Neural cell (in vitro differentiated cells): ENCODE measurements around the gene FBXW2. TPM values are rescaled to one million over a fixed set of nuclear protein-coding genes. Genes with fewer than 3 reads are reported as not detected.

Source experiments
- H2AFZ ChIP-seq: fragments of 200-600, 300-800 bp; sonication (generic), shearing (Covaris generic); 2 replicates; pipeline ENCODE4 v1.6.0; 2014; ENCODE audit warnings: low read depth, mild to moderate bottlenecking, antibody characterized with exemption, low read length, moderate library complexity
- H3F3A ChIP-seq: fragments of 200-600 bp; shearing (Covaris generic); 2 replicates; pipeline ENCODE4 v1.6.1; 2016; ENCODE audit warnings: mild to moderate bottlenecking, moderate library complexity, mixed read lengths, antibody characterized with exemption, low read length; ENCODE audit not compliant: insufficient read depth, poor library complexity, severe bottlenecking
- H3K27ac ChIP-seq: fragments of 200-600, 300-800 bp; sonication (generic), shearing (Covaris generic); 2 replicates; pipeline ENCODE4 v1.5.1; 2014; ENCODE audit warnings: mild to moderate bottlenecking, low read length, moderate library complexity
- H3K27me3 ChIP-seq: fragments of 300-800, 200-600 bp; sonication (generic), shearing (Covaris generic); 2 replicates; pipeline ENCODE4 v1.6.0; 2014; ENCODE audit warnings: mild to moderate bottlenecking, low read depth, low read length, moderate library complexity; ENCODE audit not compliant: insufficient read depth
- H3K36me3 ChIP-seq: fragments of 300-800, 200-600 bp; sonication (generic), shearing (Covaris generic); 2 replicates; pipeline ENCODE4 v1.5.1; 2014; ENCODE audit warnings: mild to moderate bottlenecking, antibody characterized with exemption, low read length, moderate library complexity; ENCODE audit not compliant: insufficient read depth
- H3K4me2 ChIP-seq: fragments of 300-800, 200-600 bp; sonication (generic), shearing (Covaris generic); 2 replicates; pipeline ENCODE4 v1.6.0; 2014; ENCODE audit warnings: mild to moderate bottlenecking, low read length
- H3K4me3 ChIP-seq: fragments of 300-800, 200-600 bp; sonication (generic), shearing (Covaris generic); 2 replicates; pipeline ENCODE4 v1.5.1; 2014; ENCODE audit warnings: mild to moderate bottlenecking, low read length, moderate library complexity
- H3K79me2 ChIP-seq: fragments of 200-600 bp; shearing (Covaris generic); replicated peaks from 2 replicates; pipeline ENCODE4 v1.6.0; 2014; ENCODE audit warnings: mild to moderate bottlenecking, low read length, moderate library complexity; ENCODE audit not compliant: insufficient read depth
- H3K9ac ChIP-seq: fragments of 300-800, 200-600 bp; sonication (generic), shearing (Covaris generic); 2 replicates; pipeline ENCODE4 v1.6.1; 2016; ENCODE audit warnings: mild to moderate bottlenecking, low read length, mixed read lengths
- H3K9me2 ChIP-seq: fragments of 200-600 bp; shearing (Covaris generic); 2 replicates; pipeline ENCODE4 v1.6.1; 2016; ENCODE audit warnings: mild to moderate bottlenecking, low read length, mixed read lengths; ENCODE audit not compliant: insufficient read depth
- H3K9me3 ChIP-seq: fragments of 200-600, 300-800 bp; sonication (generic), shearing (Covaris generic); 2 replicates; pipeline ENCODE4 v1.6.1; 2016; ENCODE audit warnings: mild to moderate bottlenecking, mixed run types, low read length, moderate library complexity, mixed read lengths
- H4K20me1 ChIP-seq: fragments of 200-600 bp; shearing (Covaris generic); 2 replicates; pipeline ENCODE4 v1.6.1; 2016; ENCODE audit warnings: mild to moderate bottlenecking, mixed run types; ENCODE audit not compliant: insufficient read depth
- EP300 ChIP-seq: fragments of 450-650 bp; conservative IDR thresholded peaks from 2 replicates; pipeline ENCODE4 v1.6.1; 2014; ENCODE audit warnings: antibody characterized with exemption, mild to moderate bottlenecking, moderate library complexity; ENCODE audit not compliant: poor library complexity, severe bottlenecking
- EZH2 ChIP-seq: fragments of 200-600, 300-800 bp; shearing (Covaris generic), sonication (generic); IDR thresholded peaks from 2 replicates; pipeline ENCODE4 v1.6.1; 2014; ENCODE audit warnings: antibody characterized with exemption, low read length, borderline replicate concordance, mild to moderate bottlenecking; ENCODE audit not compliant: insufficient read depth, poor library complexity, severe bottlenecking
- MXI1 ChIP-seq: fragments of 450-650 bp; conservative IDR thresholded peaks from 2 replicates; pipeline ENCODE4 v1.6.1; 2014; ENCODE audit warnings: antibody characterized with exemption, mild to moderate bottlenecking; ENCODE audit not compliant: poor library complexity, severe bottlenecking
- POLR2AphosphoS5 ChIP-seq: IDR thresholded peaks from 2 replicates; pipeline ENCODE4 v1.6.1; 2012
- RAD21 ChIP-seq: fragments of 450-650 bp; conservative IDR thresholded peaks from 2 replicates; pipeline ENCODE4 v1.6.1; 2014; ENCODE audit warnings: antibody characterized with exemption, mild to moderate bottlenecking, moderate library complexity
- SMC3 ChIP-seq: fragments of 450-650 bp; conservative IDR thresholded peaks from 2 replicates; pipeline ENCODE4 v1.6.1; 2014; ENCODE audit warnings: antibody characterized with exemption, mild to moderate bottlenecking, moderate library complexity; ENCODE audit not compliant: poor library complexity
- TAF1 ChIP-seq: IDR thresholded peaks from 2 replicates; pipeline ENCODE4 v1.6.1; 2012; ENCODE audit warnings: low read depth
- polyA plus RNA-seq: library from polyadenylated mRNA; depleted of rRNA; stranded (reverse); fragments of >200 nt; gene quantifications from 2 replicates; pipeline ENCODE4 v1.2.3, GENCODE V29; 2014
- TF ChIP-seq, protein P1 (sequence below): fragments of 450-650 bp; IDR thresholded peaks from 2 replicates; pipeline ENCODE4 v1.5.1; 2014; ENCODE audit warnings: antibody characterized with exemption, mild to moderate bottlenecking, moderate library complexity; ENCODE audit not compliant: poor library complexity, severe bottlenecking
- TF ChIP-seq, protein P2 (sequence below): IDR thresholded peaks from 2 replicates; pipeline ENCODE4 v1.6.1; 2012; ENCODE audit warnings: borderline replicate concordance

Gene FBXW2
- polyA plus RNA-seq, 1 donor from 2014 or later, result 49.5 TPM

DNA sequence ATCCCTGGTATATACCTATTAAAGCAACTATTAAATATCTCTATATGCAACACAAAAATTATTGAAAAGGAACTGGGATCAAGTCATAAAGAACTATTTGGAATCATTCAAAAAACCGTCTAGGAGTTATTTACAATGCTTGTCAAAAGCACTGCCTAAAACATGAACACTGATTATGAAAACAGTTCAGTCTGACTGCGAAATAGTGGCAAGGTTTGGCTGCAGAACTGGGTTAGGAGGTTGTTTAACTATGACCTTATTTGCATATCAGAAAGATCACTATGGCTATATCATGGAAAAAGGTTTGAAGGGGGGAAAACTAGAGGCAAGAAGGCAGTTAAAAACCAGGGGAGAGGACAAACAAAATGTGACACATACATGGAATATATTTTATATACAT lies 12.0 kb downstream of the FBXW2 start:
- Histone ChIP-seq H3F3A (no peaks in the 10 kb centered on the region), H3K9me2 (no peaks in the 10 kb centered on the region), H3K27me3 (no peaks in the 10 kb centered on the region), H3K4me3 (no peak overlapping the region), H3K9ac (no peak overlapping the region), H2AFZ (no peak overlapping the region), H3K4me2 (no peak overlapping the region), H3K36me3 (peaks cover under 1% of the 10 kb centered on the region), H3K79me2 (peaks cover 5% of the 10 kb centered on the region), H4K20me1 (no peaks in the 10 kb centered on the region), H3K27ac (no peak overlapping the region), H3K9me3 (no peaks in the 10 kb centered on the region)
- TF ChIP-seq SMC3 (no peak), MXI1 (no peak), EP300 (no peak)
- TF ChIP-seq, protein P1, sequence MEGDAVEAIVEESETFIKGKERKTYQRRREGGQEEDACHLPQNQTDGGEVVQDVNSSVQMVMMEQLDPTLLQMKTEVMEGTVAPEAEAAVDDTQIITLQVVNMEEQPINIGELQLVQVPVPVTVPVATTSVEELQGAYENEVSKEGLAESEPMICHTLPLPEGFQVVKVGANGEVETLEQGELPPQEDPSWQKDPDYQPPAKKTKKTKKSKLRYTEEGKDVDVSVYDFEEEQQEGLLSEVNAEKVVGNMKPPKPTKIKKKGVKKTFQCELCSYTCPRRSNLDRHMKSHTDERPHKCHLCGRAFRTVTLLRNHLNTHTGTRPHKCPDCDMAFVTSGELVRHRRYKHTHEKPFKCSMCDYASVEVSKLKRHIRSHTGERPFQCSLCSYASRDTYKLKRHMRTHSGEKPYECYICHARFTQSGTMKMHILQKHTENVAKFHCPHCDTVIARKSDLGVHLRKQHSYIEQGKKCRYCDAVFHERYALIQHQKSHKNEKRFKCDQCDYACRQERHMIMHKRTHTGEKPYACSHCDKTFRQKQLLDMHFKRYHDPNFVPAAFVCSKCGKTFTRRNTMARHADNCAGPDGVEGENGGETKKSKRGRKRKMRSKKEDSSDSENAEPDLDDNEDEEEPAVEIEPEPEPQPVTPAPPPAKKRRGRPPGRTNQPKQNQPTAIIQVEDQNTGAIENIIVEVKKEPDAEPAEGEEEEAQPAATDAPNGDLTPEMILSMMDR, result no peak

DNA sequence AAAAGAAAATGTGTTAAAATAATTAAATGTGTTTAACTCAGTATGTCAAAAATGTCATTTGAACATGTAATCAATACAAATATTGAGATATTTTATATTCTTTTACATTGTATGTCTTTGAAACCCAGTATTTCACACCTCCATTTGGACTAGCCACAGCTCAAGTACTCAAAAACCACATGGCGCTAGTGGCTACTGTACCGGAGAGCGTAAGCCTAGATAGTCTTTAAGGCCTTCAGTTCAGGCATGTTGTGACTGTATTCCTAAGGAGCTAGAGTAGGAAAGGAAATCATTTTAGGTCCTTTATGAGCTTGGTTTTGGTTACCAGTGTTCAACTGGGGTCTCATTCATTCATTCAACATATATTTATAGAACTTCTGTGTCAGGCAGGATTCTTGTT lies 12.8 kb downstream of the FBXW2 start:
- Histone ChIP-seq H3F3A (no peaks in the 10 kb centered on the region), H3K79me2 (peaks cover 4% of the 10 kb centered on the region), H3K27ac (no peak overlapping the region), H4K20me1 (no peaks in the 10 kb centered on the region), H3K36me3 (peaks cover 6% of the 10 kb centered on the region), H3K4me3 (no peak overlapping the region), H2AFZ (no peak overlapping the region), H3K9me2 (no peaks in the 10 kb centered on the region), H3K27me3 (no peaks in the 10 kb centered on the region), H3K9me3 (no peaks in the 10 kb centered on the region), H3K4me2 (no peak overlapping the region), H3K9ac (no peak overlapping the region)
- no peak for TF ChIP-seq MXI1
- TF ChIP-seq, protein P1, result no peak
- TF ChIP-seq RAD21, result no peak
- no peak for TF ChIP-seq EP300
- TF ChIP-seq, protein P2, sequence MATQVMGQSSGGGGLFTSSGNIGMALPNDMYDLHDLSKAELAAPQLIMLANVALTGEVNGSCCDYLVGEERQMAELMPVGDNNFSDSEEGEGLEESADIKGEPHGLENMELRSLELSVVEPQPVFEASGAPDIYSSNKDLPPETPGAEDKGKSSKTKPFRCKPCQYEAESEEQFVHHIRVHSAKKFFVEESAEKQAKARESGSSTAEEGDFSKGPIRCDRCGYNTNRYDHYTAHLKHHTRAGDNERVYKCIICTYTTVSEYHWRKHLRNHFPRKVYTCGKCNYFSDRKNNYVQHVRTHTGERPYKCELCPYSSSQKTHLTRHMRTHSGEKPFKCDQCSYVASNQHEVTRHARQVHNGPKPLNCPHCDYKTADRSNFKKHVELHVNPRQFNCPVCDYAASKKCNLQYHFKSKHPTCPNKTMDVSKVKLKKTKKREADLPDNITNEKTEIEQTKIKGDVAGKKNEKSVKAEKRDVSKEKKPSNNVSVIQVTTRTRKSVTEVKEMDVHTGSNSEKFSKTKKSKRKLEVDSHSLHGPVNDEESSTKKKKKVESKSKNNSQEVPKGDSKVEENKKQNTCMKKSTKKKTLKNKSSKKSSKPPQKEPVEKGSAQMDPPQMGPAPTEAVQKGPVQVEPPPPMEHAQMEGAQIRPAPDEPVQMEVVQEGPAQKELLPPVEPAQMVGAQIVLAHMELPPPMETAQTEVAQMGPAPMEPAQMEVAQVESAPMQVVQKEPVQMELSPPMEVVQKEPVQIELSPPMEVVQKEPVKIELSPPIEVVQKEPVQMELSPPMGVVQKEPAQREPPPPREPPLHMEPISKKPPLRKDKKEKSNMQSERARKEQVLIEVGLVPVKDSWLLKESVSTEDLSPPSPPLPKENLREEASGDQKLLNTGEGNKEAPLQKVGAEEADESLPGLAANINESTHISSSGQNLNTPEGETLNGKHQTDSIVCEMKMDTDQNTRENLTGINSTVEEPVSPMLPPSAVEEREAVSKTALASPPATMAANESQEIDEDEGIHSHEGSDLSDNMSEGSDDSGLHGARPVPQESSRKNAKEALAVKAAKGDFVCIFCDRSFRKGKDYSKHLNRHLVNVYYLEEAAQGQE, result no peak
- TF ChIP-seq SMC3, result no peak
- no peak for TF ChIP-seq TAF1
- TF ChIP-seq POLR2AphosphoS5, result no peak
- no peak for TF ChIP-seq EZH2
